ENCODE results near the gene RNF11. TPM values are rescaled to one million over a fixed set of nuclear protein-coding genes. Genes with fewer than 3 reads are reported as not detected.

The RNF11 gene
- total RNA-seq, 1 experiment from 2014 or later, result 55.8 TPM

- no peak overlapping the region for H2BK15ac ChIP-seq (ENCODE audit: low read depth, low read length)
- H2BK20ac ChIP-seq (ENCODE audit: low read depth, low read length, poor library complexity, severe bottlenecking), result no peak overlapping the region
- H2BK12ac ChIP-seq (ENCODE audit: insufficient read length, low read depth, low read length), result no peak overlapping the region
- no peak overlapping the region for H3K4me2 ChIP-seq (ENCODE audit: insufficient read depth, insufficient read length, low read length)
- H3K36me3 Mint-ChIP-seq (ENCODE audit: insufficient read depth in 1 of 3, low read depth in 3 of 3), result no peaks in the 10 kb centered on the region
- no CpG with 5 or more reads among the region's 3 CpGs for WGBS (ENCODE audit: extremely low coverage, insufficient read length, low lambda C conversion rate)
- no peaks in the 10 kb centered on the region for H3K27me3 ChIP-seq (ENCODE audit: insufficient read depth, low read length)
- no peaks in the 10 kb centered on the region for H3K9me3 ChIP-seq (ENCODE audit: control insufficient read depth, low read depth, low read length)
- H3K4me3 Mint-ChIP-seq, result no peak overlapping the region
- H3T11ph ChIP-seq (ENCODE audit: low read length), result no peak overlapping the region
- H3K9me3 Mint-ChIP-seq, result no peaks in the 10 kb centered on the region
- no peak overlapping the region for H4K91ac ChIP-seq (ENCODE audit: insufficient read length, low read depth, low read length)
- no peak overlapping the region for H2BK5ac ChIP-seq (ENCODE audit: insufficient read length, low read length)
- no peak overlapping the region for H3K9ac ChIP-seq (ENCODE audit: extremely low read depth, insufficient read length, low read length)
- no peak overlapping the region for H3K56ac ChIP-seq (ENCODE audit: insufficient read length, low read depth, low read length)
- no peaks in the 10 kb centered on the region for H3K4me1 Mint-ChIP-seq
- no peak overlapping the region for H3K27ac ChIP-seq (ENCODE audit: insufficient read length, low read depth, low read length)
- H3K27me3 Mint-ChIP-seq (ENCODE audit: low read depth), result no peaks in the 10 kb centered on the region; the same call in 1 of the 2 replicates
- no peaks in the 10 kb centered on the region for H4K20me1 ChIP-seq (ENCODE audit: control insufficient read depth, insufficient read depth, insufficient read length)
- no peak overlapping the region; a peak in 1 of 7 replicates for H3K27ac Mint-ChIP-seq
- H3K79me1 ChIP-seq (ENCODE audit: insufficient read depth, low read depth, low read length, poor library complexity, severe bottlenecking), result no peaks in the 10 kb centered on the region
- H3K14ac ChIP-seq (ENCODE audit: insufficient read depth, low read length), result no peak overlapping the region
- no peak overlapping the region for H4K8ac ChIP-seq (replicated peaks; ENCODE audit: insufficient read length, low read depth, low read length)
- H3K23me2 ChIP-seq (ENCODE audit: insufficient read length, low read depth, low read length, poor library complexity, severe bottlenecking), result no peaks in the 10 kb centered on the region
- H3K23ac ChIP-seq (ENCODE audit: insufficient read length, low read depth, low read length), result no peak overlapping the region
- no peak overlapping the region for H2AK5ac ChIP-seq (ENCODE audit: insufficient read length, low read length)
- H3K4ac ChIP-seq (ENCODE audit: low read depth, low read length), result no peak overlapping the region
- H2AFZ ChIP-seq (ENCODE audit: low read length), result no peak overlapping the region
- no peak overlapping the region for H3K18ac ChIP-seq (ENCODE audit: insufficient read length, low read depth, low read length)
- H3K4me1 ChIP-seq (ENCODE audit: insufficient read depth, low read length), result no peaks in the 10 kb centered on the region
- H4K5ac ChIP-seq (ENCODE audit: insufficient read length, low read depth, low read length), result no peak overlapping the region
- DNase-seq, result no peak
- no peak for TF ChIP-seq CTCF (conservative IDR thresholded peaks at IDR 0.05)
- no peak overlapping the region for H2BK120ac ChIP-seq (ENCODE audit: low read depth, low read length, poor library complexity, severe bottlenecking)
- no peaks in the 10 kb centered on the region for H3K79me2 ChIP-seq (ENCODE audit: insufficient read depth, low read length)
These were observed 25.4 kb upstream of the RNF11 start for GRCh38 chr1:51210676-51211075.

Data from H9 (cell line).